ENCODE results near the gene RC3H1. TPM values are rescaled to one million over a fixed set of nuclear protein-coding genes. Genes with fewer than 3 reads are reported as not detected.

The RC3H1 gene
- total RNA-seq, 1 donor from 2014 or later: 25.3 TPM

DNA sequence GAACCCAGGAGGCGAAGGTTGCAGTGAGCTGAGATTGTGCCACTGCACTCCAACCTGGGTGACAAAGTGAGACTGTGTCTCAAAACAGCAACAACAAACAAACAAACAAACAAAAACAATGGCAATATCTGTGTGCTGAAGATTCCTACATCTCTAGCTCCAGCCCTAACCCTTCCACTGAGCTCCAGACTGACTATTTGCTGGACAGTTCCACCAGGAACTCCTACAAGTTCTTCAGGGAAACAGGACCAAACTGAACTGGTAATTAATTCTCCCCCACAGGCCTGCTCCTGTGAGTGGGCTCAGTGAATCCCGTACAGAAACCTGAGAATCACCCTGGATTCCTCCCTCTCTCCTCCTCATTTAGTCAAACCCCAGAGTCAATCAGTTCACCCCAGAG is 106.6 kb downstream of the RC3H1 start:
- H3K9me3 ChIP-seq: no peaks in the 10 kb centered on the region
- H3K4me1 ChIP-seq: no peaks in the 10 kb centered on the region
- no peaks in the 10 kb centered on the region for H3K27me3 ChIP-seq
- intact Hi-C loops (cut with DNase I): no loop called here
- H3K4me3 ChIP-seq: no peak overlapping the region
- TF ChIP-seq POLR2A (IDR thresholded peaks at IDR 0.05) (no peak), POLR2AphosphoS5 (IDR thresholded peaks at IDR 0.05; ENCODE audit: insufficient read depth in 1 of 2, low read depth in 1 of 2) (no peak)
- TF ChIP-seq, protein P1, sequence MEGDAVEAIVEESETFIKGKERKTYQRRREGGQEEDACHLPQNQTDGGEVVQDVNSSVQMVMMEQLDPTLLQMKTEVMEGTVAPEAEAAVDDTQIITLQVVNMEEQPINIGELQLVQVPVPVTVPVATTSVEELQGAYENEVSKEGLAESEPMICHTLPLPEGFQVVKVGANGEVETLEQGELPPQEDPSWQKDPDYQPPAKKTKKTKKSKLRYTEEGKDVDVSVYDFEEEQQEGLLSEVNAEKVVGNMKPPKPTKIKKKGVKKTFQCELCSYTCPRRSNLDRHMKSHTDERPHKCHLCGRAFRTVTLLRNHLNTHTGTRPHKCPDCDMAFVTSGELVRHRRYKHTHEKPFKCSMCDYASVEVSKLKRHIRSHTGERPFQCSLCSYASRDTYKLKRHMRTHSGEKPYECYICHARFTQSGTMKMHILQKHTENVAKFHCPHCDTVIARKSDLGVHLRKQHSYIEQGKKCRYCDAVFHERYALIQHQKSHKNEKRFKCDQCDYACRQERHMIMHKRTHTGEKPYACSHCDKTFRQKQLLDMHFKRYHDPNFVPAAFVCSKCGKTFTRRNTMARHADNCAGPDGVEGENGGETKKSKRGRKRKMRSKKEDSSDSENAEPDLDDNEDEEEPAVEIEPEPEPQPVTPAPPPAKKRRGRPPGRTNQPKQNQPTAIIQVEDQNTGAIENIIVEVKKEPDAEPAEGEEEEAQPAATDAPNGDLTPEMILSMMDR (IDR thresholded peaks at IDR 0.05): no peak
- H3K36me3 ChIP-seq: no peaks in the 10 kb centered on the region
- no peak overlapping the region for H3K27ac ChIP-seq
- no peak for DNase-seq (ENCODE audit: extremely low spot score in 2 of 2)

DNA sequence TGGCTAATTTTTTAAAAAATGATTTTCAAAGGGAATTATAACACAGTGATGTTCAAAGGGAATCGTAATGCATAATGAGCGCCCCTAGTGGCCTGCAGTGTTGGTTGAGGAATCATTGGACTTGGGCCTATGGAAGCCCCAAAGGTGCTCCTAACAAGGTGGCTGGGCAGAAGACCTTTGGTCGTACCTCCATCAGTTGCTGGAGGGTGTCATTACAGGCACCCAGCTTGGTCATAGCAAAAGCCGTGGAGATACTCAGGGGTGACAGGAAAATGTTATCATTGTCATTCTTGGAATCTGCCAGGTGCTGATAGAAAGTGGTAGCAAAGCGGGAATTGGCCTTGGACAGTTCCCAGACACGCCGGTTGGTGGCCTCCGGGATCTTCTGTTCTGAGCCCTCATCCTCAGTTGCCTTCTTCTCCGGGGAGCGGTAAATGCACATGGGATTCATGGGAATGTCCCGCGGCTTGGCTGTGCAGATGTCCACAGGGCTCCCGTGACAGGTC is 107.7 kb downstream of the RC3H1 start:
- no peaks in the 10 kb centered on the region for H3K27me3 ChIP-seq
- no peaks in the 10 kb centered on the region for H3K4me1 ChIP-seq
- DNase-seq (ENCODE audit: extremely low spot score in 2 of 2): no peak
- no peaks in the 10 kb centered on the region for H3K9me3 ChIP-seq
- H3K4me3 ChIP-seq: no peak overlapping the region
- intact Hi-C loops (cut with DNase I): no loop called here
- TF ChIP-seq POLR2A (IDR thresholded peaks at IDR 0.05) (no peak), POLR2AphosphoS5 (IDR thresholded peaks at IDR 0.05; ENCODE audit: insufficient read depth in 1 of 2, low read depth in 1 of 2) (no peak)
- TF ChIP-seq, protein P1 (IDR thresholded peaks at IDR 0.05): no peak
- H3K27ac ChIP-seq: no peak overlapping the region
- no peaks in the 10 kb centered on the region for H3K36me3 ChIP-seq

DNA sequence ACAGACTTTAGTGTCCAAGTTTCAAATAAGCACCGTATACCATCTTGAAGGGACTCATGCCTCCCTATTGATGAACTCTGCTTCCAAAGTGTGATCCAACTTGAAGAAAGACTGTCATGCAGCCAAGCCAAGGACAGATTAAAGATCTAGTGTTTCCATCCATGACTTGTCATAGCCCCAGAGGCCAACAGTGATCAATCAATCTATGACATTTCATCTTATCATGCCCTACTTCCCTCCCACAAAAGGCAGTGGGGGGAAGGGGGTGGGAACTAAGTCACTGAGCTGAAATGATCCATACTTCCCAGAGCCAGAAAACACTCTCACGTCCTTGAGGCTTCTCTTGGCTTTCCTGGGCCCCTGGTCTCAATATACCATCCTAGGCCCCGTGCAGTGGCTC is 109.0 kb downstream of the RC3H1 start:
- no peaks in the 10 kb centered on the region for H3K36me3 ChIP-seq
- no peaks in the 10 kb centered on the region for H3K9me3 ChIP-seq
- no peak overlapping the region for H3K27ac ChIP-seq
- H3K4me1 ChIP-seq: no peaks in the 10 kb centered on the region
- TF ChIP-seq POLR2A (IDR thresholded peaks at IDR 0.05) (no peak), POLR2AphosphoS5 (IDR thresholded peaks at IDR 0.05; ENCODE audit: insufficient read depth in 1 of 2, low read depth in 1 of 2) (no peak)
- TF ChIP-seq, protein P1 (IDR thresholded peaks at IDR 0.05): no peak
- intact Hi-C loops (cut with DNase I): no loop called here
- DNase-seq (ENCODE audit: extremely low spot score in 2 of 2): no peak
- no peaks in the 10 kb centered on the region for H3K27me3 ChIP-seq
- H3K4me3 ChIP-seq: no peak overlapping the region

DNA sequence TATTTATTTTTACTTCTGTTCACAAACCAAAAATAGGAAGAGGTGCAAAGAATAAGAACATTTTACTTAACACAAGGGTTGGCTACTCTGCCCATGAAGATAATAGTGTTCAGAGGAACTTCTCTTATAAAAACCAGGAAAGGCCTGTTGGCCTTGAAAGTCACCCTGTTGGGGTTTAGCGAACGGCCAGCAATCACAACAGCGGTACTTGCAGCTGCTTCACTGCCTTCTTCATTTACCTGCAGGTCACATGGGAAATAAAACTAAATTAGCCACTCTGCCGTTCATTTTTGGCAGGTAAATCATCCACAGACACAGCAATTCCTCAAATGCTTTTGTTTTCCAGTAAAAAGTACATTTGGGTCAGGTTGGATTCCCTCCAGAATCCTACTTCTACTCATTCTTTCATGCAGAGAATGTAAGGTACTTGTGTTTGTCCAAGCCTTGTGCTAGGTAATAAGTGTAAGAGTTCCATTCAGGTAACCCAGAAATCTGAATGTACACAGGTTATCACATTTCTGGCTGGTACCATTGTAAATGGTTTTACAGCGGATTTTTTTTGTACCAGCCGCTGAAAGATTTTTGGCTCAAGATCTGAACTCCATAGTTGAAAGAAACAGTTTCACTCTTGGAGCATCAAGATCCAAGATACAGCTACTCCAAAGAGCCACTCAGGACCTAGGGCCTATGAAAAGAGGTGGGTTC is 118.2 kb downstream of the RC3H1 start:
- intact Hi-C loops (cut with DNase I): no loop called here
- H3K27me3 ChIP-seq: no peaks in the 10 kb centered on the region
- no peak overlapping the region for H3K27ac ChIP-seq
- DNase-seq (ENCODE audit: extremely low spot score in 2 of 2): no peak
- no peaks in the 10 kb centered on the region for H3K9me3 ChIP-seq
- no peak overlapping the region for H3K4me3 ChIP-seq
- TF ChIP-seq POLR2A (IDR thresholded peaks at IDR 0.05) (no peak), POLR2AphosphoS5 (IDR thresholded peaks at IDR 0.05; ENCODE audit: insufficient read depth in 1 of 2, low read depth in 1 of 2) (no peak)
- TF ChIP-seq, protein P1 (IDR thresholded peaks at IDR 0.05): no peak
- H3K36me3 ChIP-seq: no peaks in the 10 kb centered on the region
- no peaks in the 10 kb centered on the region for H3K4me1 ChIP-seq

DNA sequence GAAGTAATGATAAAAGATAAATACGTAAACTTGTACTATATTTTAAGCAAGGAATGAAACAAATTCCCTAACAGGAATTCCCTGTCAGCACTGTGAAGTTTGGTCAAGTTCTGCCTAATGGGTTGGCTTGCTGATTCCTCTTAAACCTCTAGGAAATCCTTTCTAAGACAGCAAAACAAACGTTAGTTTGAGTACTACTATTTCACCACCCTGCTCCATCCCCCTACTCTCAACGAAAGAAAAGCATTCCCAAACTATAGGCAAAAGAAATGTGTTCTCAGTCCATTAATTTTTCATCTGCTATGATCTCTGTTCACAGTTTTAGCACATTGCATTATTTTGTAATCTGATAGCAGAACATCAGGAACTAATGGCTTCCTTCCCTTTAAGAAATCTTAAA is 121.2 kb downstream of the RC3H1 start:
- intact Hi-C loops (cut with DNase I): no loop called here
- no peak overlapping the region for H3K4me3 ChIP-seq
- no peaks in the 10 kb centered on the region for H3K27me3 ChIP-seq
- TF ChIP-seq POLR2AphosphoS5 (IDR thresholded peaks at IDR 0.05; ENCODE audit: insufficient read depth in 1 of 2, low read depth in 1 of 2) (no peak), POLR2A (IDR thresholded peaks at IDR 0.05) (no peak)
- TF ChIP-seq, protein P1 (IDR thresholded peaks at IDR 0.05): no peak
- H3K9me3 ChIP-seq: no peaks in the 10 kb centered on the region
- H3K27ac ChIP-seq: no peak overlapping the region
- no peaks in the 10 kb centered on the region for H3K36me3 ChIP-seq
- DNase-seq (ENCODE audit: extremely low spot score in 2 of 2): no peak
- H3K4me1 ChIP-seq: no peaks in the 10 kb centered on the region
